Measurements from ENCODE around the gene HINT3.
"Not testable (repeated sequence)": the region's sequence is repeated elsewhere in the genome, so short reads cannot be mapped to it uniquely, and the experiment has no call there.

Gene HINT3

DNA sequence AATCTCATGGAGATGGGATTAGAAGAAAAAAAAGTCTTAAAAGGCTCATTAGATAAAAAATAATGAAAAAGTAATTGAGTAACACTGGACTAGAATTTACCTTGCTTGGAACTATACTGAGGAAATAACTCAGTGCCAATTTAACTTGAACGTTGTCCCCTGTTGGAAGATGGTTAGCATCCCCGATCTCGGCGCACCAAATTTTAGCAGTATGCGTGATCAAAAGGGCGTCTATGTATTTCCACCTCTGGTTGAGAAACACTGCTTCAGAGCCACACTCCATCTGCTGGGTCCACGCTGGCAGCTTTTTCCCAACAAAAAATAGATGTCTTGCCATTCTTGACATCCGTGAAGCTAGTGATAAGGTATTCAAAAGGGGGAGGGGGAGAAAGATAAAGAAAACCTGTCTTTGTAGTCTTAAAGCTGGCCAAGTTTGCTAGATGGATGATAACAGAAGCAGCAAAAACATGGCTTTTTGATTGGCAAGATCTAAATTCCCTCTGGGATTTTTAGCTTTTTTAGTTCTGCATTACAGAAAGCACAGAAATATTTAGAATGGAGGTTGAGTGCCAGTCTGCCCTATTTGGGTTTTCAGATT lies 6.4 kb downstream of the HINT3 start:
- no peak for DNase-seq (ENCODE audit: low read depth)

DNA sequence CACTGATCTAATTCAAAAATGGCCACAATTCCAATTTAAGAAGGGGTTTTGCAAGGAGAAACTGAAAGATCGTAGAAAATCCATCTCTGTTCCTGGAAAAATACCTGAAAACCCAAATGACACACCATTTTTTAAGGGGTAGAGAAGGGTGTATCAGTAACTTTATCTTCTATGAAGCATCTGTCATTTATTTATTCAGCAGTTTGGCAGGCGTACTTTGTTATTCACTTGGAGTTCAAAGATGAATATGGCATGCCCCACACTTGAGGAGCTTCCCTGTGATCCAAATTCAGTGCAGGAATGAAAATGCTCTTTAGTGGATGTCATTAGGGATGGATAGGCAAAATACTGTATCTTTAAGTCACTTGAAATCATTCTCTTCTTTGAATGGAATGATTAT lies 7.2 kb downstream of the HINT3 start:
- DNase-seq (ENCODE audit: low read depth), result no peak

- DNase-seq (ENCODE audit: low read depth), result no peak
Observed at GRCh38 chr6:125966569-125966968, 10.0 kb downstream of the HINT3 start.

GRCh38 chr6:125968493-125968892 lies 11.9 kb downstream of the HINT3 start:
- DNase-seq (ENCODE audit: low read depth), result no peak

- no peak for DNase-seq (ENCODE audit: low read depth)
Observed at GRCh38 chr6:125970760-125971159, 14.2 kb downstream of the HINT3 start.

DNA sequence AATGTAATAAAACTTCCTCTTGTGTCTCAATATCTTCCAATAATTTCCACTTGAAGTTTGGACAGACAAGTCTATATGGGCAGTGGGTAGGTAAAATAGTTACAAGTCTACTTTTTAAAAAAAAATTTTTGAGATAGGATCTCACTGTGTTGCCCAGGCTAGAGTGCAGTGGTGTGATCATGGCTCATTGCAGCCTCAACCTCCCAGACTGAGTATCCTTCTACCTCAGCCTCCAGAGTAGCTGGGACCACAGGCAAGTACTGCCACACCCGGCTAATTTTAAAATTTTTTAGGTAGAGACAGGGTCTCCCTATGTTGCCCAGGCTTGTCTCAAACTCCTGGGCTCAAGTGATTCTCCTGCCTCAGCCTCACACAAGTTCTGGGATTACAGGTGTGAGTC lies 15.9 kb downstream of the HINT3 start:
- not testable (repeated sequence) for DNase-seq (ENCODE audit: low read depth)

DNA sequence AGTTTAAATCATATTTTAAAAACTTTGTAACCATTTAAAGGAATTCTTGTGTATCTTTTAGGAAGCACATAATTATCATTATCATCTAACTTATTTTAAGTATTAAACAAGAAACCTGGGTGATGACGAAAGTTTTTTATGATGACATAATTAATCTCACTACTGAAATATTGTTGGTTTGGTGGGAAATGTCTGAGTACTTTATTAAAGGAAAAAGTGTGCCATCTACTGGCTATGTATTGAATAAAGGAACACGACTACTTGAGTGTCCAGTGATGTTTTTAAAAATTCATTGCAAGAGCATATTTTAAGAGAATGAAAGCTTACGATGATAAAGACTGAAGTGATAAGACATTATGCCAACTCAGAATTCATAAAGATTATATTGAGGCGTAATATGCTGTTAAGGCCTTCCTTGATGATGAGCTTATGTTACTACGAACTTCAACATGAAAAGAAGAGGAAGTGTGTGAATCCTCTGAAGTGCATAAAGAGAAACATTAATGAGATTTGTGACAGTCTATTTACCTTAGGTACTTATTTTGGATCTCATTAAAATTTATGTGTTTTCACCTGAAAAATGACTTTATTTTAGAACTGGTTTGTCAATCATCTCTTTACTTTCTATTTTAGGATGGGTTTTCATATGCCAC lies 17.8 kb downstream of the HINT3 start:
- DNase-seq (ENCODE audit: low read depth), result no peak

GRCh38 chr6:125979101-125979500 lies 22.5 kb downstream of the HINT3 start:
- no peak for DNase-seq (ENCODE audit: low read depth)

DNA sequence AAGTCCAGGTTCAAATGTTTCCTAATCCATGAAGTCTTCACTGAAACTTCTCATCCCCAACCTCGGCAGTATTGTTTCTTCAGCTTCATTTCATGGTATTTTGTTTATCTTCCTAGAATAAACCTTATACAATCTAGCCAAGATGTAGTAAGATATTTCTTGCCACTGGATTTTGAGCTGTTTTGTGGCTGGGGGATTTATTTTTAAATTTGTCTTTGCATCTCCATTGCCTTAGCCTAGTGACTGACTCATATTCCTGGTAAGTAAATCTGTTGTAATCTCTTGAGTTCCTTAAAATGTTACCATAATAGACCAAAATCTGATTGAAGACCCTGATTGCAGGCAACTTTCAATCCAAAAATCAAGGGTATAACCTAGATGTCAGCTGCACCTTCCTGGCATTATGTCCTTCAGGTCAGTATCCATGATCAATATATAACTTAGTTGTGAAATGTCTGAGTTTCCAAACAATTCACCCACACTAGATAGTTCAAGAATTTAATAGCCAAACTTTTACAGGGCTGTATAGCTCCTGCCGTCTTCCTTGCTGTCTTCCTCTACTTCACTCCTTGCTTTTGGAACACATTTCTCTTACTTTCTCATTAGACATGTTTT lies 25.1 kb downstream of the HINT3 start:
- DNase-seq (ENCODE audit: low read depth), result no peak

- DNase-seq (ENCODE audit: low read depth), result peak; percentile 49
Observed at GRCh38 chr6:125983246-125983945, 26.8 kb downstream of the HINT3 start.

DNA sequence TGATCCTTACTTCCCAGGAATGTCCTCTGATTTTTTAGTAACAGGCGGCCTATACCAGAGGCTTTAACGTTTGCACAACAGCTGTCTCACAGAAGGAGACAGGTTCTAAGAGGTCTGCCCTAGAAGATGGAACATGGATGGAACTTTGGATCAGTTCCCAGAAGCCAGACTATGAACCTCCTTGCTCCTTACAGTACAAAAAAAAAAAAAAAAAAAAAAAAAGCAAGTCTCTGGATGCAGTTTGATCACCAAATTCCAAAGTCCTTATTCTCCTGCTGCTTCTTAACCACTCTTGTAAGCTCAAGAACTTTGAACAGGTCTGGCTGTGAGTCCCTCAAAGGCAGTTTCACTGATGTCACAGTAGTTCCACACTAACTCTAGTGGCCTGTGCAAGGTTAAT lies 27.7 kb downstream of the HINT3 start:
- no peak for DNase-seq (ENCODE audit: low read depth)

DNA sequence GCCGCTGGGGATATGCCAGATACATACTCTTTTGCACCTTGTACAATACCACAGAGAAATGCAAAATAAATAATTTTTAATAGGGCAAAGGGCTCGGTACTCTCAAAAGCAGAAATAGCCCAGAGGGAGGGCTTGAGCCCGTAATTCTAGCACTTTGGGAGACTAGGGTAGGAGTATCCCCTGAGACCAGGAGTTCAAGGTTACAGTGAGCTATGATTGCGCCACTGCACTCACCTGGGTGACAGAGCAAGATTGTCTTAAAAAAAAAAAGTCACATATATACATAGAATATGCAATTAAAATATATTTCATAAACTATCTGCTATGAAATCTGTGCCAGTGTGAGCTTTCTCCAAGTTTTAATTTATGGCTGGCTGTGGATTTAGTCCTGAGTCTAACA lies 29.0 kb downstream of the HINT3 start:
- DNase-seq (ENCODE audit: low read depth), result no peak

DNA sequence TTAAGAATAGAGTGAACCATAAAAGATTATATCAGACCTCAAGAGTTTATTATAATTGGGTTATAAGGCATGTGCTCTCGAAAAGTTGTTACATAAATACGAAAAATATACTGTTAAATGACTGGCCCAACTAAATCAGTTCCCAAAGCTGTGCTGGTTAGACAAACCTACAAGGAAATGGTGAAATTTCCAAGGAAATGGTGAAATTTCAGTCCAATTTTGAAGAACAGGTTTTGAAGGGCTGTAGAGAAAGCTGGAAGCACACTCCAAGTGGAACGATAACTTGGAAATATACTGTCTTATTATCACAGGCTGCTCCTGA lies 29.4 kb downstream of the HINT3 start:
- no peak for DNase-seq (ENCODE audit: low read depth)

GRCh38 chr6:125986301-125987025 lies 29.9 kb downstream of the HINT3 start, which contains the start of gene TRMT11:
TSS of gene TRMT11 (plus strand) at chr6:125986540. CDS start at chr6:125986551, 11 bp downstream.
- DNase-seq (ENCODE audit: low read depth), result peak; percentile 50

DNA sequence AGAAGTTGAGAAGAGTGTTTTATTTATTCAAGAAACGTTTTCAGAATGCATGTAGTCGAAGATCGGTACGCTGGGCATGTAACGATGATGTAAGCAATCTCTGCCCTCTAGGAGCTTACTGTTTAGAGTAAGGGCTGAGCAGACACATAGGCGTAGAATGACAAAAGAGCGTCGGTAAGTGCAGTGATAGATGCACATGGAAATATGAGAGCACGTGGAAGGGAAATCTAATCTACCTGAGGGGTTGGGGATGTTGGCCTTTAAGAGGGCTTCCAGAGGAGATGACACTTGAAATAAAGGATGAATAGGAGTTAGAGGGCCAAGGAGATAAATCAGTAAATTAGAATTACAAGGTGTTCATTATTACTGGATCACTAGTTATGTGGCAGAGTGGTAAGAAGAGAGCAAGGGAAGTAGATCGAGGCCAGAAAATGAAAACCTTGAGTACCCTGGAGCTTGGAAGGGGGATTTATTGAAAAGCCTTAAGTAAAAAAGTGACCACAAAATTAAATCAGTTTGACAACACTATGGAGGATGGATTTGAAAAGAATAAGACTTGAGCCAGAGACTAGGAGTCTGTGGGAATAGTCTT lies 30.6 kb downstream of the HINT3 start:
- DNase-seq (ENCODE audit: low read depth), result no peak

DNA sequence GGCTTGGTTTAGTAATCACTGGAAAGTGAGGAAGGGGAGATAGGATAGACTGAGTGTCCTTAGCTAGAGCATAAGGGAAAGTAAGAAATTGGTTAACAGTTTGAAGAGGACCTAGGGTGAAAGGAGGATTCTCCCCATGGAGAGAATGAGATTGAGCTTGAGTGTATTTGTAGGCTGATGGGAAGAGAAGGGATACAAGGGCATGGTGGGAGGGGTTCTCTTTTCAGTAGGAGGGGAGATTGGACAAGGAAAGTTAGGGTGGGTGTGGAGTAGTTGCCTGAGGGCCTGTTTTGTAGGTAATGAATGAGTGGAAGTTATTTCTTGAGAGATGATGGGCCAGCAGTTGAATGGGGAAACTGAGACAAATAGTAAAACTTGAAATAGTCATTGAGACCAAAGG lies 31.7 kb downstream of the HINT3 start:
- no peak for DNase-seq (ENCODE audit: low read depth)

DNA sequence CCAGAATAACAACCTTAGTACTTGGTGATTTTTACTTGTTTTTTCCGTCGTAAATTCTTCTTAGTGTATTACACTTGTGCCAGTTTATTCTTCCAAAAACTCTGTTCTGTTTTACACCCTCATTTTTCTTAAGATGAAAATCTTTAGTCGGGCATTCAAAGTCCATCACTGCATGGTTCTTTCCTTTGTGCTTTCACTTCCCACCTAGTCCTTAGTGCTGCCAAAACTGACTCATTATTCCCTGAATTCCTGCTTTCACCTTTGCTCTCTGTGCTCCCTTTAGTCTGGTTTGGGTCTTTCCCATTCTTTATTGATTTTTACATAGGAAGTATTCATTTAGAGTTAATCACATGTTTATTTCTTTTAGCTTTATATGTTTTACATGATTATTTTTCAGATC lies 33.1 kb downstream of the HINT3 start:
- DNase-seq (ENCODE audit: low read depth), result no peak

DNA sequence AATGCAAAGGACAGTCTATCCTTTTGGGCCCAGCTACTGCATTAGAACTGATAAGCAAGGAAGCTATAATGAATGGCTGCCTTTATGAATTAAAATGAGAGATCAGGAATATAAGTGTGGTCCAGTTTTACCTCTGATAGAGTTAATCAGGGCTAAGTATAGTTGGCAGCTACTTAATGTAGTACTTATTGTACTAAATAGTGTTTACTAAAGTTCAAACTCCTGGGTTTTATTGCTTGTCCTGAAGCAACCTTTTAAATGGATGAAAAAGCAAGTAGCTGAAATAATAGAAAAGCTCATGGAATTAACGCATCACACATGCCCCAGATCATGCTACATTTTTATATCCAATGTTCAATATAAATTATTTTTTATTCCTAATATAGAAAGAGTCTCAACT lies 35.1 kb downstream of the HINT3 start:
- no peak for DNase-seq (ENCODE audit: low read depth)

DNA sequence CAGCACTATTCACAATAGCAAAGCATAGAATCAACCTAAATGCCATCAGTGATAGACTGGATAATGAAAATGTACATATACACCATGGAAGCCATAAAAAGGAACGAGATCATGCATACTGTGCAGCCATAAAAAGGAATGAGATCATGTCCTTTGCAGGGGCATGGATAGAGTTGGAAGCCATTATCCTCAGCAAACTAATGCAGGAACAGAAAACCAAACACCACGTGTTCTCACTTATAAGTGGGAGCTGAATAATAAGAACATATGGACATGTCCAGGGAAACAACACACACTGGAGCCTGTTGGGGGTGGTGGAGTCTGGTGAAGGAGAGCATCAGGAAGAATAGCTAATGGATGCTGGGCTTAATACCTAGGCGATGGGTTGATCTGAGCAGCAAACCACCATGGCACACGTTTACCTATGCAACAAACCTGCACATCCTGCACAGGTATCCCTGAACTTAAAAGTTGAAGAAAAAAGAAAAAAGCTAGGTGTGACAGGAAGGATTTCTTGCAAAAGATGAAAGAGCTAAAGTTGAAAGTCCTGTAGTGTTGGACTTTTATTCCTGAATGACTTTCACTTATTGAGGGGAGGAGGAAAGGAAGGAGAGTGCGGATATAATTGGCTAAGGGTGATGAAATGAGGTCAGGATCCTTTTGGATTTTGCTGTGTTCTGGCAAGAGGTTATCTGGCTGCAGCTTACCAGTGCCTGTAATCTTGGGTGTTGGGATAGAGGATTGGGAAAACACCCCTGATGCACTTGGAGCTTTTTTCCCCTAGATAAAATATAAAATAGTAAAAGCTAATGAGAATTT lies 38.3 kb downstream of the HINT3 start:
- no peak for DNase-seq (ENCODE audit: low read depth)

- no peak for DNase-seq (ENCODE audit: low read depth)
Observed at GRCh38 chr6:125995972-125996580, 39.5 kb downstream of the HINT3 start.

Data from HS-5 (cell line).